Measurements from ENCODE around the gene RAPGEF4.

The RAPGEF4 gene

DNA sequence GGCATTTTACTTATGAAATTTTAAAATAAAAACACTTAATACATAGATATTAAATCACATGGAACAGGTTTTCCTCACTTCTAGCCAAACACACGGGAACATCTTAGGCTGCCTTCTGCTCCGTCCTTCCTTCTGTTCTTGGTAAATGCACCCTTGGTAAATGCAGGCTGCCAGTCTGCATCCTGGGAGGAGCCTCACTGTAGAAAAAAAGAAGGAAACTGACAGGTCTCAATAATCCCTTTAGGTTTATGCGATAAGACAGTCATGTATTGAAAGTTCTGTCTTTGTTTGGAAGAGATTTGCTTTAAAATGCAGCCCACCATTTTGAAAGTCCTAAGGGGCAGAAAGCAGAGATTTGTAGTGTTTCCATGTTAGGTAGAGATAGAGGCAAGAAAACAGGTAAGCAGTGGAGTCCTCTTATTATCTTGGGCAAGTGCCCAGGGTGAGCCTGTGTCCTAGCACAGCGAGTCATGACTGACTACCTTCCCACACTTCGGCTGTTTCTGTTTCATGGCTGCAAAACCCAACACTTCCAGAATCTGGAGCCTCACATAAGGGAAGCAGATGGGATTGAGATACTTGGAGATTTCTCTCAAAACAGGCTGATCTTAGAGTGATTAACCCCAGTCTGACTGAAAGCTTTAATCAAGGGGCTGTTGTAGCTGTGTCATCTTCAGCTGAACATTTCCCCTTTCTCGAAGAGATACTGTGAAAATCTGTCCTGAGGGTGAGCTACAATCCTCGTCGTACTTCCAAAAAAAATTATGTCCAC lies 208.6 kb downstream of the RAPGEF4 start:
- no peak overlapping the region for H3K4me3 ChIP-seq (ENCODE audit: low read depth, low read length)
- no peak for DNase-seq (ENCODE audit: low read depth)
- no peak for TF ChIP-seq CTCF (IDR thresholded peaks at IDR 0.05; ENCODE audit: control insufficient read depth, extremely low read depth, insufficient read depth)

DNA sequence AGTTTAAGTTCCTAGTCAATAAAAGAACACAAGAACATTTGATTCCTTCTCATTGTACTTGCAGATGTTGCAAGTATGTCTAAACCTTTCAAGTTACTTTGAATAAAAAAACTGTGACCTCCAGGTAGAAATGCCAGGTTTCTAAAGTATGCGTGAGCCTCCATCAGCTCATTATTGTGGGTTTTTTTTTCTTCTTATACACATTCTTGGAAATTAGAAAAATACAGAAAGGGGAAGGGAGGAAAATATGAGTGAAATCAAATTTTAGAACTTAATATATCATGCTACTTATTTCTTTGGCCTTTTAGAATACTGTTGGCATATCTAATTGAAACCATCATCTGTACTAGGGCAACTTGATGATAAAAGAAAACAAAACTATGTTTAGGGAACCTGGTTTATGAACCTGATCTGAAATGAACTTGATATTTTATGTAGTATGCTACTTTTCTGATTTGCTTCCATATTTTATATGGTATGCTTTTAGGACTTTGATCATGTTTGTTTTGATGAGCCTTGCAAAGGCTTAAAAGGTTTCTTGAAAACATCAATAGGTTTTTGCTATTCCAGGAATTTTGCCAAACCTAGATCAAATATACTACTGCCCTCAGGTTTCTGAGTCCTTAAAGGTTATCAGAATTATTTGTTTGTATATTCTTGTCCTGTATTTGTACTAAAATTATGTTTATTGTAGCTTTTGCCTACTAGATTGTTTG lies 209.3 kb downstream of the RAPGEF4 start:
- no peak overlapping the region for H3K4me3 ChIP-seq (ENCODE audit: low read depth, low read length)
- no peak for DNase-seq (ENCODE audit: low read depth)
- TF ChIP-seq CTCF (IDR thresholded peaks at IDR 0.05; ENCODE audit: control insufficient read depth, extremely low read depth, insufficient read depth): no peak

GRCh38 chr2:172945510-172945850 lies 209.8 kb downstream of the RAPGEF4 start:
- no peak for DNase-seq (ENCODE audit: low read depth)
- no peak overlapping the region for H3K4me3 ChIP-seq (ENCODE audit: low read depth, low read length)
- TF ChIP-seq CTCF (IDR thresholded peaks at IDR 0.05; ENCODE audit: control insufficient read depth, extremely low read depth, insufficient read depth): no peak

DNA sequence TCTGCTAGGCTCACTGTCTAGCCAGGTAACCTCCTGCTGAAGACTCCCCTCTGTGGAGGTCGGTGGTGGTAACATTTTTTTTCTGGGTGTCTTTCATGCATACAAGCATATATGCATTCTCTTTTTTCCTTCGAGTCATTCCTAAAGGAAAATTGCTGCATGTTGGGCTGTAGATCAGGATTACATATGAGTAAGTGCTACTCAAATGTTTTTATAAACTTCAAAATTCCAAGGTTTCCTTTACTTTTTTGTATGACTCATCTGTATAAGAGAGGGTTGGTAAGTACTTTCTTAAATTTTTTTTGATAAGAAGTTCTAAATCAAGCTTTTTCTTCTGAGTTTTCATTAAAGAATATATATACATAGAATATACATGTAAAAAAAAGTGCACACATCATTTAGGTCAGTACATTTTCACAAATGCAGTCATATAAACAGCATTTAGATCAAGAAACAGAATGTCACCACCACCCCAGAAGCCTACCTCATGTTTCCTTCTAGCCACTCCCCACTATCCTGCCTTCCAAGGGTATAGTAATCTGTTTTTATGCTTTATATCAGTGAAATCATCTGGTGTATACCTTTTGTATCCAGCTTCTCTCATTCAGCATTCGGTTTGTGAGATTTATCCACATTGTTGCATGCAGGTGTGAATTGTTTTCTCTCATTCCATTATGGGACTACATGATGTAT lies 212.0 kb downstream of the RAPGEF4 start:
- no peak for TF ChIP-seq CTCF (IDR thresholded peaks at IDR 0.05; ENCODE audit: control insufficient read depth, extremely low read depth, insufficient read depth)
- DNase-seq (ENCODE audit: low read depth): no peak
- no peak overlapping the region for H3K4me3 ChIP-seq (ENCODE audit: low read depth, low read length)

DNA sequence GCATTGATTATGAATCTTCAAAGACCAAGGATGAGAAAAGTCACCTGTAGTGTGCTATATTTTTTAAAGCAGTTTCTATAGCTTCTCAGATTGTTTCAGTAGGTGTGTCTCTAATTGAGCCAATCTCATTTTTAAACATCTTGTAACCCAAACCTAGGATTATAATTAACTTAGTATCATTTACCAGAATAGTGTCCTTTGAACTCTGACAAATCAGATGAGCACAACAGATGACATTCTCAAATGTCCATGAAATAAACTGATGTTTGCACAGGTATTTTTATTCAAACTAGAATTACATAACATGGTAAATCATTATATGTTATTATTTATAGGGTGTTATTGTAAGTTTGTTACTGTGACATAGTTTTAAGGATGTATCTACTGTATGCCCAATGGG lies 213.9 kb downstream of the RAPGEF4 start:
- H3K4me3 ChIP-seq (ENCODE audit: low read depth, low read length): no peak overlapping the region
- no peak for TF ChIP-seq CTCF (IDR thresholded peaks at IDR 0.05; ENCODE audit: control insufficient read depth, extremely low read depth, insufficient read depth)
- DNase-seq (ENCODE audit: low read depth): no peak

DNA sequence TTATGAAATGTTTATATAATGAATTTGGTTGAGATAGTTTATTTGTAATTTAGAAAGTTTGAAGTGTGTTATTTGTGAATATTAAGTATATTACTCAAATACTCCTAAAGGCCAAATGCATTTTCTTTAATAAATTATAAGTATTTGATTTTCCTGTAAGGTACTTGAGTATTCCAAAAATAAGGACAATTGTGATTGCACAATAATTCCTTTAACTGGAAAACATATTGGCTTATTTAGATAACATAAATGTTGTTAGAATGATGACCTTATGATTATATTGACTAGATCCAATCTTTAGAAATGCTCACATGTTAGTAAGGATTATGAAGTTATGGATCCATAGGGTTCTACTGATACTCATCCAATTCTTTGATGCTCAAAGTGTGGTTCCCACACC lies 214.9 kb downstream of the RAPGEF4 start:
- no peak for TF ChIP-seq CTCF (IDR thresholded peaks at IDR 0.05; ENCODE audit: control insufficient read depth, extremely low read depth, insufficient read depth)
- no peak overlapping the region for H3K4me3 ChIP-seq (ENCODE audit: low read depth, low read length)
- no peak for DNase-seq (ENCODE audit: low read depth)
